Measurements from ENCODE around the gene HES4.
"Not testable (repeated sequence)": the region's sequence is repeated elsewhere in the genome, so short reads cannot be mapped to it uniquely, and the experiment has no call there.

HES4 gene

DNA sequence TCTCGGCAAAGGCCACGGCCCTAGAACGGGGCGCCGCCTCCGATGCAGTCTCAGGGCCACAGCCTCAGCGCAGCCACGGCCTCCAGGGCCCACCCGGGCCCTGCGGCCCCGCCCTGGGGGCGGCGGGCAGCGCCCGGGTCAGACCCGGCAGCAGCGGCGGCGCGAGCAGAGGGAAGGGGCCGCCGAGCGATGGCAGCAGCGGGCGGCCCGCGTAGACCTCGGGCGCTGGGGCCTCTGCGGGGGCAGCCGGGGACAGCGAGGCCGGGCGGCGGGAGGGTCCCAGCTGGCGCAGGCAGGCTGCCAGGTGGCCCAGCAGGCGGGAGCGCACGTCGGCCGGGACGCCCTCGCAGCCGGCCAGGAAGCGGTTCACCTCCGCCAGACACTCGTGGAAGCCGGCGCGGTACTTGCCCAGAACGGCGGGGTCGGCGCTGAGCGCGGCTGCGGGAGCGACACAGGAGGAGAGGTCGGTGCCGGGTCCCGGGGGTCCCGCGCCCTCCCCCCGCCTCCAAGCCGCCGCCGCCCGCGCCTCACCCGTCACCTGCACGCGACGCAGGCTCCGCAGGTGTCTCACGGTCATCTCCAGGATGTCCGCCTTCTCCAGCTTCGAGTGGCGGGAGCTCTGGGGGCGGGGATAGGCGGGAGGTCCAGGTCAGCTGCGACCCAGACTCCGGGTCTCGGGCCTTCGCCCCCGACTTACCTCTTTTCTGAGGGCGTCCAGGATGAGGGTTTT lies 737 bp downstream of the HES4 start:
- peaks cover 2 to 37% (median 23%) of the 10 kb centered on the region in 5 donors for H3K4me1 ChIP-seq (ENCODE audit: control insufficient read depth in 5 of 5, insufficient read depth in 5 of 5, low read length in 5 of 5)
- H3K9ac ChIP-seq (ENCODE audit: low read length in 5 of 5): peak overlapping the region in 2 of 5 donors; percentile 16 to 30
- H3K27ac ChIP-seq (ENCODE audit: low read depth, low read length): no peak overlapping the region
- no peaks in the 10 kb centered on the region for H3K36me3 ChIP-seq (ENCODE audit: control insufficient read depth in 5 of 5, insufficient read depth in 5 of 5, low read length in 5 of 5)
- H3K27me3 ChIP-seq (ENCODE audit: control insufficient read depth in 5 of 5, insufficient read depth in 4 of 5, low read length in 5 of 5): peaks cover 3 to 35% (median 26%) of the 10 kb centered on the region in 5 donors
- peak overlapping the region in 4 of 5 donors; percentile 55 to 72 (median 60) for H3K4me3 ChIP-seq (ENCODE audit: low read depth in 1 of 5, low read length in 5 of 5)
- no peaks in the 10 kb centered on the region for H3K9me3 ChIP-seq (ENCODE audit: control insufficient read depth in 5 of 5, low read length in 5 of 5)

- H3K27ac ChIP-seq (ENCODE audit: low read depth, low read length): no peak overlapping the region
- peak overlapping the region in 4 of 5 donors; percentile 55 to 72 (median 60) for H3K4me3 ChIP-seq (ENCODE audit: low read depth in 1 of 5, low read length in 5 of 5)
Measured at GRCh38 chr1:998745-998994, 1.2 kb downstream of the HES4 start.

GRCh38 chr1:997993-998744 lies 1.7 kb downstream of the HES4 start:
- Histone ChIP-seq H3K4me1 (ENCODE audit: control insufficient read depth in 5 of 5, insufficient read depth in 5 of 5, low read length in 5 of 5) (peaks cover 2 to 37% (median 23%) of the 10 kb centered on the region in 5 donors), H3K36me3 (ENCODE audit: control insufficient read depth in 5 of 5, insufficient read depth in 5 of 5, low read length in 5 of 5) (no peaks in the 10 kb centered on the region), H3K9ac (ENCODE audit: low read length in 5 of 5) (no peak overlapping the region), H3K4me3 (ENCODE audit: low read depth in 1 of 5, low read length in 5 of 5) (peak overlapping the region in 2 of 5 donors; percentile 22 to 26), H3K9me3 (ENCODE audit: control insufficient read depth in 5 of 5, low read length in 5 of 5) (peaks cover 0 to under 1% (median 0%) of the 10 kb centered on the region in 5 donors), H3K27ac (ENCODE audit: low read depth, low read length) (no peak overlapping the region), H3K27me3 (ENCODE audit: control insufficient read depth in 5 of 5, insufficient read depth in 4 of 5, low read length in 5 of 5) (peaks cover 0 to 29% (median 22%) of the 10 kb centered on the region in 5 donors)

More at GRCh38 chr1:998745-998994, 1.2 kb downstream of the HES4 start:
- Histone ChIP-seq H3K9me3 (ENCODE audit: control insufficient read depth in 5 of 5, low read length in 5 of 5) (no peaks in the 10 kb centered on the region), H3K9ac (ENCODE audit: low read length in 5 of 5) (no peak overlapping the region), H3K4me1 (ENCODE audit: control insufficient read depth in 5 of 5, insufficient read depth in 5 of 5, low read length in 5 of 5) (peaks cover 2 to 37% (median 23%) of the 10 kb centered on the region in 5 donors), H3K27me3 (ENCODE audit: control insufficient read depth in 5 of 5, insufficient read depth in 4 of 5, low read length in 5 of 5) (peaks cover 0 to 32% (median 24%) of the 10 kb centered on the region in 5 donors), H3K36me3 (ENCODE audit: control insufficient read depth in 5 of 5, insufficient read depth in 5 of 5, low read length in 5 of 5) (no peaks in the 10 kb centered on the region)

DNA sequence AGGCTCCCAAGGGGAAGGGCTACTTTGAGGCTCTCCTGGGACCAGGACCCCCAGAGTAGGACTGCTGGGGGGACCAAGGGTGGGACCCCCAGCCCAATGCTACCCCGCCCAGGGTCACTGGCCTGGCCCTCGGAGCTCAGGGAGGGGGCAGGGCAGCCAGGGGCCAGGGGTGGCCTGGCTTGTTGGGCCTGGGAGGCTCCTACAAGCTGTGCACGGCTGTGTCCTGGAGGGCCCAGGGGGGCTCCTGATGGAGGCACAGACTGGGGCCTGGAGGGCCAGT lies 2.2 kb downstream of the HES4 start:
- H3K9ac ChIP-seq (ENCODE audit: low read length in 5 of 5): no peak overlapping the region
- peaks cover 0 to 29% (median 22%) of the 10 kb centered on the region in 5 donors for H3K27me3 ChIP-seq (ENCODE audit: control insufficient read depth in 5 of 5, insufficient read depth in 4 of 5, low read length in 5 of 5)
- H3K4me3 ChIP-seq (ENCODE audit: low read depth in 1 of 5, low read length in 5 of 5): no peak overlapping the region
- H3K9me3 ChIP-seq (ENCODE audit: control insufficient read depth in 5 of 5, low read length in 5 of 5): peaks cover 0 to 5% (median 0%) of the 10 kb centered on the region in 5 donors
- no peaks in the 10 kb centered on the region for H3K36me3 ChIP-seq (ENCODE audit: control insufficient read depth in 5 of 5, insufficient read depth in 5 of 5, low read length in 5 of 5)
- H3K27ac ChIP-seq (ENCODE audit: low read depth, low read length): no peak overlapping the region
- H3K4me1 ChIP-seq (ENCODE audit: control insufficient read depth in 5 of 5, insufficient read depth in 5 of 5, low read length in 5 of 5): peaks cover 2 to 37% (median 23%) of the 10 kb centered on the region in 5 donors

GRCh38 chr1:996851-997712 lies 2.8 kb downstream of the HES4 start:
- H3K4me1 ChIP-seq (ENCODE audit: control insufficient read depth in 5 of 5, insufficient read depth in 5 of 5, low read length in 5 of 5): peaks cover 2 to 37% (median 23%) of the 10 kb centered on the region in 5 donors
- H3K27me3 ChIP-seq (ENCODE audit: control insufficient read depth in 5 of 5, insufficient read depth in 4 of 5, low read length in 5 of 5): peaks cover 0 to 30% (median 22%) of the 10 kb centered on the region in 5 donors
- no peak overlapping the region for H3K9ac ChIP-seq (ENCODE audit: low read length in 5 of 5)
- H3K36me3 ChIP-seq (ENCODE audit: control insufficient read depth in 5 of 5, insufficient read depth in 5 of 5, low read length in 5 of 5): no peaks in the 10 kb centered on the region
- no peak overlapping the region for H3K27ac ChIP-seq (ENCODE audit: low read depth, low read length)
- no peak overlapping the region for H3K4me3 ChIP-seq (ENCODE audit: low read depth in 1 of 5, low read length in 5 of 5)
- H3K9me3 ChIP-seq (ENCODE audit: control insufficient read depth in 5 of 5, low read length in 5 of 5): peaks cover 0 to 8% (median 0%) of the 10 kb centered on the region in 5 donors

DNA sequence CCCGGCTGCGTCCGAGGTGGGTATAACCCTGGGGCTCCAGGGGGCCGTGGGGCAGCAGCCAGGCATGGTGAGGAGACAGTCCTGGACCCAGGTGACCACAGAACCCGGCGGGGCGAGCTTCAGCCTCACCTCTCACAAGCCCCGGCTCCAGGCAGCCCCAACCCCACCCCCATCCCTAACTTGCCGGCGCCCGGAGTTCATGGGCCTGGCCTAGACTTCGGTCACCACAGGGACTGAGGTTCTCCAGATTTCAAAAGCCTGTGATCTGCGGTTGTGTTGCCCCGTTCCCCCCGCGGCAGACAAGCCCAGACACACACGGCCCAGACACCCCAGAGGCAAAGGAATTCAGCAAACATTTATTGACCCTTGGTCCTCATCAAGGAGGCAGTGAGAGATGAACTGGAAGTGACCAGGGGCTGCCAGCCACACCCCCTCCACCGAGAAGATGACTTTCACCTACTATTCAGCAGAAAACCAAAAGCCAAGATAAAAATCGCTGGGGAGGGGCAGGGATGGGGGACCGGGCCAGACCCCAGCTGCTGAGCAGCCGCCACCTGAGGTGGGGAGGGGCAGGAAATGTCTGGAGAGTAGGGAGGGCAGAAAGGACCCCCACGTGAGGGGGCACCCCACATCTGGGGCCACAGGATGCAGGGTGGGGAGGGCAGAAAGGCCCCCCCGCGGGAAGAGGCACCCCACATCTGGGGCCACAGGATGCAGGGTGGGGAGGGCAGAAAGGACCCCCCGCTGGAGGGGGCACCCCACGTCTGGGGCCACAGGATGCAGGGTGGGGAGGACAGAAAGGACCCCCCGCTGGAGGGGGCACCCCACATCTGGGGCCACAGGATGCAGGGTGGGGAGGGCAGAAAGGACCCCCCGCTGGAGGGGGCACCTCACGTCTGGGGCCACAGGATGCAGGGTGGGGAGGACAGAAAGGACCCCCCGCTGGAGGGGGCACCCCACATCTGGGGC lies 3.9 kb downstream of the HES4 start:
- H3K27me3 ChIP-seq (ENCODE audit: control insufficient read depth in 5 of 5, insufficient read depth in 4 of 5, low read length in 5 of 5): peaks cover 0 to 29% (median 20%) of the 10 kb centered on the region in 5 donors
- H3K9ac ChIP-seq (ENCODE audit: low read length in 5 of 5): no peak overlapping the region
- peaks cover 2 to 28% (median 17%) of the 10 kb centered on the region in 5 donors for H3K4me1 ChIP-seq (ENCODE audit: control insufficient read depth in 5 of 5, insufficient read depth in 5 of 5, low read length in 5 of 5)
- H3K9me3 ChIP-seq (ENCODE audit: control insufficient read depth in 5 of 5, low read length in 5 of 5): peaks cover 0 to 14% (median 5%) of the 10 kb centered on the region in 5 donors
- no peaks in the 10 kb centered on the region for H3K36me3 ChIP-seq (ENCODE audit: control insufficient read depth in 5 of 5, insufficient read depth in 5 of 5, low read length in 5 of 5)
- H3K27ac ChIP-seq (ENCODE audit: low read depth, low read length): no peak overlapping the region
- H3K4me3 ChIP-seq (ENCODE audit: low read depth in 1 of 5, low read length in 5 of 5): no peak overlapping the region

- peaks cover 0 to 18% (median 5%) of the 10 kb centered on the region in 5 donors for H3K9me3 ChIP-seq (ENCODE audit: control insufficient read depth in 5 of 5, low read length in 5 of 5)
- peaks cover 0 to 15% (median 9%) of the 10 kb centered on the region in 5 donors for H3K4me1 ChIP-seq (ENCODE audit: control insufficient read depth in 5 of 5, insufficient read depth in 5 of 5, low read length in 5 of 5)
- not testable (repeated sequence) for H3K9ac ChIP-seq (ENCODE audit: low read length in 5 of 5); H3K4me3 ChIP-seq (ENCODE audit: low read depth in 1 of 5, low read length in 5 of 5); H3K36me3 ChIP-seq (ENCODE audit: control insufficient read depth in 5 of 5, insufficient read depth in 5 of 5, low read length in 5 of 5); H3K27ac ChIP-seq (ENCODE audit: low read depth, low read length)
- peaks cover 0 to 29% (median 20%) of the 10 kb centered on the region in 5 donors for H3K27me3 ChIP-seq (ENCODE audit: control insufficient read depth in 5 of 5, insufficient read depth in 4 of 5, low read length in 5 of 5)
Measured at GRCh38 chr1:994546-994945, 5.4 kb downstream of the HES4 start.

GRCh38 chr1:993379-993995 lies 6.4 kb downstream of the HES4 start:
- Histone ChIP-seq H3K27ac (ENCODE audit: low read depth, low read length) (no peak overlapping the region), H3K4me3 (ENCODE audit: low read depth in 1 of 5, low read length in 5 of 5) (no peak overlapping the region), H3K9me3 (ENCODE audit: control insufficient read depth in 5 of 5, low read length in 5 of 5) (peaks cover 0 to 18% (median 5%) of the 10 kb centered on the region in 5 donors), H3K9ac (ENCODE audit: low read length in 5 of 5) (no peak overlapping the region), H3K36me3 (ENCODE audit: control insufficient read depth in 5 of 5, insufficient read depth in 5 of 5, low read length in 5 of 5) (no peaks in the 10 kb centered on the region), H3K4me1 (ENCODE audit: control insufficient read depth in 5 of 5, insufficient read depth in 5 of 5, low read length in 5 of 5) (peaks cover 0 to 6% (median 2%) of the 10 kb centered on the region in 5 donors), H3K27me3 (ENCODE audit: control insufficient read depth in 5 of 5, insufficient read depth in 4 of 5, low read length in 5 of 5) (peaks cover 0 to 25% (median 18%) of the 10 kb centered on the region in 5 donors)

- Histone ChIP-seq H3K36me3 (ENCODE audit: control insufficient read depth in 5 of 5, insufficient read depth in 5 of 5, low read length in 5 of 5) (no peaks in the 10 kb centered on the region), H3K4me3 (ENCODE audit: low read depth in 1 of 5, low read length in 5 of 5) (no peak overlapping the region), H3K27me3 (ENCODE audit: control insufficient read depth in 5 of 5, insufficient read depth in 4 of 5, low read length in 5 of 5) (peaks cover 0 to 14% (median 10%) of the 10 kb centered on the region in 5 donors), H3K27ac (ENCODE audit: low read depth, low read length) (no peak overlapping the region), H3K9me3 (ENCODE audit: control insufficient read depth in 5 of 5, low read length in 5 of 5) (peaks cover 0 to 18% (median 5%) of the 10 kb centered on the region in 5 donors), H3K9ac (ENCODE audit: low read length in 5 of 5) (no peak overlapping the region), H3K4me1 (ENCODE audit: control insufficient read depth in 5 of 5, insufficient read depth in 5 of 5, low read length in 5 of 5) (no peaks in the 10 kb centered on the region)
Measured at GRCh38 chr1:992362-992761, 7.5 kb downstream of the HES4 start.

All from subcutaneous abdominal adipose tissue (tissue), 5 donors.